ENCODE measurements around the gene GRM8.
"Not testable (repeated sequence)": the region's sequence is repeated elsewhere in the genome, so short reads cannot be mapped to it uniquely, and the experiment has no call there.

- not testable (repeated sequence) for TF ChIP-seq CTCF (IDR thresholded peaks at IDR 0.05; ENCODE audit: low read length); EZH2 (IDR thresholded peaks at IDR 0.05; ENCODE audit: borderline replicate concordance, low read length)
Observed at GRCh38 chr7:126881908-126882307, 370.8 kb downstream of the GRM8 start.
